ENCODE data around the gene RAD1.

DNA sequence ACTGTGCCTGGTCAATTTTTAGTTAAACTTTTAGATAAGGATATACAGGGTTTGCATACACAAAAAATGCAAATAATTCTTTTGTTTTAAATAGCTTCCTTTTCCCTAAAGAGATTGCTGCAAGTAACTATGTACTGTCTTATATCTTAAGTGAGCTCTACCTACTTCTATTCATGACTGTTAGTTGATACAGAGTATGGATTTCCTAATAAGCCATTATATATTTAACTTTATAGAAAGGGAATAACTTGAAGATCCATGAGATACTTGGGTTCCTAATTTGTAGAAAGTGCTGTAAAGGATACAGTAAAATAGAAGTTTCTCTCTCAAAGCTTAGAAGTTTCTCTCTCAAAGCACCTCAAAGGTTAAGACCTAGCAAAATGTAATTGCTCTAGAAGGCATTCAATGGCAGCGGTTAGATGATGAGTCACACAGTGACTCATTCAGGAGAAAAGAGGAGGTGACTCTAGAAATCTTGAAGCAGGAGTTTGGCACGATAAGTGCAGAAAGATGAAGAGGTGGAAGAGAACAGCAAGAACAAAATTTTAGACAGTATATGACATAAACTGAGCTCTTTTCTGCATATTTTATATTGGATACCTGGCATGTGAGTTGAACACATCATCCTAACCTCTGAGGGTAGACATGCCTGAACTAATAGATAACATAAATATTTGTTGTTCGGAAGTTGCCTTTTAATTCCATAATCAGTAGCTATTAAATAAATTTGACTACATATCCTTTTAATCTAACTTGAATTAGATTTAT lies 8.6 kb upstream of the RAD1 start:
- TF ChIP-seq RFX5 (IDR thresholded peaks at IDR 0.05; ENCODE audit: borderline replicate concordance, low read depth, low read length) (no peak), POLR2A (IDR thresholded peaks at IDR 0.05; ENCODE audit: control extremely low read depth in 1 of 2, low read depth in 2 of 2, low read length in 2 of 2) (no peak), YY1 (IDR thresholded peaks at IDR 0.05; ENCODE audit: low read depth, low read length) (no peak), CTCF (IDR thresholded peaks at IDR 0.05; ENCODE audit: control extremely low read depth in 1 of 3, insufficient read depth in 1 of 3, low read depth in 1 of 3, low read length in 3 of 3) (no peak), CREB1 (IDR thresholded peaks at IDR 0.05) (no peak), SRF (IDR thresholded peaks at IDR 0.05; ENCODE audit: low read depth, low read length) (no peak), TCF12 (IDR thresholded peaks at IDR 0.05; ENCODE audit: low read depth, low read length) (no peak), JUN (IDR thresholded peaks at IDR 0.05; ENCODE audit: low read depth, low read length) (no peak), FOSL1 (IDR thresholded peaks at IDR 0.05; ENCODE audit: insufficient read depth, low read depth, low read length) (no peak), POLR2AphosphoS5 (IDR thresholded peaks at IDR 0.05; ENCODE audit: low read depth, low read length) (no peak)
- TF ChIP-seq, protein P1, sequence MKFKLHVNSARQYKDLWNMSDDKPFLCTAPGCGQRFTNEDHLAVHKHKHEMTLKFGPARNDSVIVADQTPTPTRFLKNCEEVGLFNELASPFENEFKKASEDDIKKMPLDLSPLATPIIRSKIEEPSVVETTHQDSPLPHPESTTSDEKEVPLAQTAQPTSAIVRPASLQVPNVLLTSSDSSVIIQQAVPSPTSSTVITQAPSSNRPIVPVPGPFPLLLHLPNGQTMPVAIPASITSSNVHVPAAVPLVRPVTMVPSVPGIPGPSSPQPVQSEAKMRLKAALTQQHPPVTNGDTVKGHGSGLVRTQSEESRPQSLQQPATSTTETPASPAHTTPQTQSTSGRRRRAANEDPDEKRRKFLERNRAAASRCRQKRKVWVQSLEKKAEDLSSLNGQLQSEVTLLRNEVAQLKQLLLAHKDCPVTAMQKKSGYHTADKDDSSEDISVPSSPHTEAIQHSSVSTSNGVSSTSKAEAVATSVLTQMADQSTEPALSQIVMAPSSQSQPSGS (IDR thresholded peaks at IDR 0.05; ENCODE audit: low read length) = no peak

Measured in H1 (cell line).